ENCODE data around the gene BCR.

- TF ChIP-seq CTCF (IDR thresholded peaks at IDR 0.05) (no peak), POLR2A (IDR thresholded peaks at IDR 0.05) (no peak)
These were observed 133.7 kb downstream of the BCR start for GRCh38 chr22:23313791-23314567.
